HG02943 (cell line): ENCODE measurements around the gene MKRN1.
"Not testable (repeated sequence)": the region's sequence is repeated elsewhere in the genome, so short reads cannot be mapped to it uniquely, and the experiment has no call there.

ENCODE experiments used
- ATAC-seq: cut with Tn5 transposase; IDR thresholded peaks from one replicate; pipeline ENCODE4 v1.9.1; 2021; ENCODE audit warnings: mild to moderate bottlenecking, low read depth, moderate library complexity; ENCODE audit not compliant: unreplicated experiment

Gene MKRN1

DNA sequence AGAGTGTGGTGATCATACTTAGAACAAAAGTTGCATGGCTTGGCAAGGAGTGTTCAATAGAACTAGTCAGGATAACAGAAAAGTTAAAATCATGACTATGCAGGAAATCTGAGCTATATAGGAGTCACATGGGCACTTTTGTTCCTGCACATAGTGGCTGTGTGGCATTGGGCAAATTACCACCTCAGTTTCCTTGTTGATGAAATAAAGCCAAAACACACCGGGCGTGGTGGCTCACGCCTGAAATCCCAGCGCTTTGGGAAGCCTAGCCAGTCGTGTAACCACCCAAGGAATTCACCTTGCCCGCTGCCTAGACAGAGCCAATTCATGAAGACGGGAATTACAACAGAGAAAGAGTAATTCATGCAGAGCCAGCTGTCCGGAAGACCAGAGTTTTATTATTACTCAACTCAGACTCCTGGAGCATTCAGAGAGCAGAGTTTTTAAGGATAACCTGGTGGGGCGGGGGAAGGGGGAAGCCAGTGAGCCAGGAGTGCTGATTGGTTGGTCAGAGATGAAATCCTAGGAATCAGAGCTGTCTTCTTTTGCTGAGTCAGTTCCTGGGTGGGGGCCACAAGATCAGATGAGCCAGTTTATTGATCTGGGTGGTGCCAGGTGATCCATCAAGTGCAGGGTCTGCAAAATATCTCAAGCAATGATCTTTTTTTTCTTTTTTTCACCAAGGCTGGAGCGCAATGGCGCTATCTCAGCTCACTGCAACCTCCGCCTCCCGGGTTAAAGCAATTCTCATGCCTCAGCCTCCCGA is 6.4 kb upstream of the MKRN1 start:
- no peak for ATAC-seq

DNA sequence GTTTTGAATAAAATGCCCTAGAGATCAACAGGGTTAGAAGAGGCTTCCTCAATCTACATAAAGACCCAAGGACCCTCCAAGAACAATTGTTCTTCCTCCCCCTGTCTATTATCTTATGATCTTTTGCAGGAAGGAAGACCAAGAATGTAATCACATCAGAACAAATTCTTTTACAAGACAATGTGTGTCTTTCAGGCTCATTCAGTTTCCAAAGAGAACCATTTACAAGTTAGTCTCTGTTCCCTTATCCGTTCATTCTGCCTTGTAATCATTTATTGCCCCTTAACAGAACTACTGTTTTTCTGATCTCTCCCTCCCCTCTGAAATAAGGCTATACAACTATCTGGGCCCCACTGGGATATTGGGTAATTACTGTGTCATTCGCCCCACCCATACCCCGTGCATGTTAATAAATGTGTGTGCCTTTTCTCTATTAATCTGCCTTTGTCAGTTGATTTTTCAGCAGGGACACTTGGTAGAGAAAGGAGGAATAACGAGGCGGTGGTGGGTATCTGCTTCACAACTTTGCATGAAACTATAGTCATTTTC is 5.7 kb upstream of the MKRN1 start:
- no peak for ATAC-seq

DNA sequence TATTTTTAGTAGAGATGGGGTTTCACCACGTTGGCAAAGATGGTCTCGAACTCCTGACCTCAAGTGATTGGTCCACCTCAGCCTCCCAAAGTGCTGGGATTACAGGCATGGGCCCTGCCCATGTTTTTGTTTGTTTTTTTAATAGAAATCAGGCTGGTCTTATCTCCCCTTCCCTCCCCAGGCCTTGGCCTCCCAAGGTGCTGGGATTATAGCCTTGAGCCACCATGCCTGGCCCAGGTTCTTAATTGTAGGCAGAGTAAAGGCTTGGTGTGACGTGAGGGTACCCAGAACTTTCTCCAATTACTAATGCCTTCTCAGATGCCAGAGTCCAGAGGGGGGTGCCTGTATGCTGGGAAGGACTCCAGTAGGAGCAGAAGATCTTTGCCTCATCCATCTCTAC is 5.2 kb upstream of the MKRN1 start:
- ATAC-seq = no peak

DNA sequence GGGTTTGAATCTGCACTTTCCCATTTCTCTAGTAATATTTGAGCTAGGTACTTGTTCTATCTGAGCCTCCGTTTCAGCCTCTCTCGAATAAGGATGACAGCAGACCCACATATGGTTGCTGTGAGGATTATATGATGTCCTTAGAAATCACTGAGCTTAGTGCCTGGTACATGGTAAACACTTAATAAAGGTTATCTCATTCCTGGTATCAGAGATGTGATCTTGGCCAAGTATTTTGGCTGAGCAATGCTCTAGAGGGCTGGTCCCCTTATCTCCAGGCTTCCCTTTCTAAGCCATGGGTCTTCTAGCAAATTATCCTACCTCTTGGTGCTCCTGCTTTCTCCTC is 407 bp upstream of the MKRN1 start:
- ATAC-seq = peak; percentile 6

DNA sequence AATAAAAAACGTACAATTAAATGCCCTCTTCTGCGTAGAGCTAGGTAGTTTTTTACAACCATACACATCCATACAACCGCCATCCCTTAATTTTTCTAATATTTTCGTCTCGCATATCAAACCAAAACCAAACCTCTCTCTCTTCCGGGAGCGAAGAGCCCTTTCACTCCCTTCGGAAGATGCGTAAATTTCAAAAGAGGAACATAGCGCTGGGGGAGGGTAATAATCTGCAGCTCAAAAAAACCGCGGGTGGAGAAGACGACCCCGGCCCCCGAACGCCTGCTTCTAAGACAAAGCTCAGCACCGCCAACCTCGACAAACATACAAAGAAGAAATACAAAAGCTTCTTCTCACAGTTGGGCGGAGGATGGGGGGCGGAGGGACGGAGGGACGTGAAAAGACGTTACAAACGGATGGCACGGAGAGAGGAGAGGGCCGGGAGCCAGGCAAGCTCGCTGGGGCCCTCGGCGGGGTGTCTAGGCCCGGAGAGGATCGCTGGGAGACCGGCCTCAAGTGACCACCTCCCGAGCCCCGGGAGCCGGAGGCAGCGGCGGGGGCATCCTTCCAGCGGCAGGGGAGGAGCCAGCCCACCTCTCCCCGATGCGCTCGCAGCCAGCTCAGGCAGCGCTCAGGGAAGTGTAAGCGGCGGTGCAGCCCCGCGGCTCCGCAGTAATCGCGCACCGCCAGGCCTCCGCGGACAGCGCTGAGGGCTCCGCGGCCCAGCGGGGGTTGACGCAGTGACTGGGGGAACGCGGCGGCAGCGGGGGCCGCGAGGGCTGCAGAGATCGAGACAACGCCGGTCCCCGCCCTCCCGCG is 851 bp downstream of the MKRN1 start:
- ATAC-seq = peak; percentile 27

DNA sequence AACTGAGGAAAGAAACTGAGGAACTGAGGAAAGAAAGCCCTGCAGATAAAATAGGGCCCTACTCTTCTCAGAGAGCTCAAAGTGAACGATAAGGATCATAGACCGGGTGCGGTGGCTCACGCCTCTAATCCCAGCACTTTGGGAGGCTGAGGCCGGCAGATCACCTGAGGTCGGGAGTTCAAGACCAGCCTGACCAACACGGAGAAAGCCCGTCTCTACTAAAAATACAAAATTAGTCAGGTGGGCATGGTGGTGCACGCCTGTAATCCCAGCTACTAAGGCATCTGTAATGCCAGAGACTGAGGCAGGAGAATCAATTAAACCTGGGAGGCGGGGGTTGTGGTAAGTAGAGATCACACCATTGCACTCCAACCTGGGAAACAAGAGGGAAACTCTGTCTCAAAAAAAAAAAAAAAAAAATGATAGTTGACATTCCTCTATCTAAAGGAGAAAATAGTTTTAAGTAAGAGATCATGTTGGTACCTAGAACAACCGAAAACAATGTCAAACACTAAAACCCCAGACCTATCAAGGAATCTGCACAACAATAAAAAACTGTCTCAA is 2.5 kb downstream of the MKRN1 start:
- no peak for ATAC-seq

DNA sequence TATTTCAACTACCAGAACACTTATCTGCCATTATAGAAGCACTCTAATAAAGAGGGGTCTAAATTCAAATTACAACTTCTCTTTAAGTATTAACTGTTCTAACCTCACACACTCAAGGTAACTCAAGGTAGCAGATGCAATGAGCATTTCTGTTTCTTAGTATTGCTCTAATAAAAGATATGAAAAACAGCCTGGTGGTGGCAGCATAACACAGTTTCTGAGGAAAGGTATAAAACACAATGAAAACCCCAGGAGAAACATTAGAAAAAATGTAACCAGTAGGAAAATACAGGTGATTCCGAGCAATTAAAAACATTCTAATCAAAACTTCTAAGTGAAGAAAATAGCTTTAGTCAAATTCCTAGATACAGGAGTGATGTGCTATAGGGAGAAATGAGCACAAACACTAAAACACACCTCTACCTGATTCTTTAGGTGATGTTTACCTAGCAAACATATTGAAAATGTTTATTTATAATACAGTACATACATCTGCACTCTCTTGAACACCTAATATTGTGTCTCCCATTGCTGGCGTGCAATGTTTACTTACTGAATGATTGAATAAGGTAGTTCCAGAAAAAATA is 3.5 kb downstream of the MKRN1 start:
- ATAC-seq = no peak

DNA sequence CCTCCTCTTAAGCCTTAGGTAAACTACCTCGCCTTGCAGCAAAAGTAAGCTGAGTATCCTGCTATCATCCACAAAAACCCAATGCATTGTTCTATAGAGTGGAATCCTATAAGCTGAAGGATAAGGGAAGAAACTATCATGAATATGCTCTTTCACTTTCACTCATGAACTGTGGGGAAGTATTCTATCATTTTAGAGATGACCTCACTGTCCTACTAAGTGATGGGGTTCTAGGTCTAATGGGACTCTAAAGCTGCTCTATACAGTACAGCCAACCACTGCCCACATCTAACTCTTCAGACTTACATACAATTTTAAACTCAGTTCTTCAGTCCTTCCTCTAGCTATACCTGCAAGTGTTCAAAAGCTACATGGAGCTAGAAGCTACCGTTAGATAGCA is 16.2 kb downstream of the MKRN1 start:
- no peak for ATAC-seq

DNA sequence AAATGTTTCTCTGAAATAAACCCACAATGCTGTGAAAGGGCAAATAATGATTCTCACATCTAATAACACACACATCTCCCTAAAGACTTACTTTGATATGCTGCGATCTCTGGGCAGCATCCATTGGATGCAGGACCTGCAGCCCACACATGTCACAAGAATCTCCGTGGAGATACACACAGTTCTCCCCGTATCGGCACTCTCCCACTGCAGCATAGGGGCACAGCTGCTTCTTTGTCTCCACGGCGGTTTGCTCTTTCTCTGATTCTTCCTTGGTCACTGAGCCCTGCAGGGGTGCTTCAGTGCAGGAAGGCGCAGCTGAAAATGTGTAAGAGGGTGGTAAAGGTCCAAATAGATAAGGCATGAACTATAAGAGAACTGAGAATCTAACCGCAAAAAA is 20.4 kb downstream of the MKRN1 start:
- no peak for ATAC-seq

DNA sequence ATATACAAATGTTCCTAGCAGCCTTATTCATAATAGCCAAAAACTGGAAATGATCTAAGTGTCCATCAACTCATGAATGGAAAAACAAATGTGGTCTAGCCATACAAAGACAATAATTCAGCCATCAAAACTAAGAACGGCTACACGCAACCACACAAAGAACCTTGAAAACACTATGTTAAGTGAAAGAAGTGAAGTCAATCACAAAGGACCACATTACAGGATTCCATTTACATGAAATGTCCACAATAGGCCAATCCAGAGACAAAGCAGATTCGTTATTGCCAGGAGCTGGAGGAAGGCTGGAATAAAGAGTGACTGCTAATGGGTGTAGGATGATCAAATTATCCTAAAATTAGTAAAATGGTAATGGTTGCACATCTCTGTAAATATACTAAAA is 21.1 kb downstream of the MKRN1 start:
- ATAC-seq = no peak

DNA sequence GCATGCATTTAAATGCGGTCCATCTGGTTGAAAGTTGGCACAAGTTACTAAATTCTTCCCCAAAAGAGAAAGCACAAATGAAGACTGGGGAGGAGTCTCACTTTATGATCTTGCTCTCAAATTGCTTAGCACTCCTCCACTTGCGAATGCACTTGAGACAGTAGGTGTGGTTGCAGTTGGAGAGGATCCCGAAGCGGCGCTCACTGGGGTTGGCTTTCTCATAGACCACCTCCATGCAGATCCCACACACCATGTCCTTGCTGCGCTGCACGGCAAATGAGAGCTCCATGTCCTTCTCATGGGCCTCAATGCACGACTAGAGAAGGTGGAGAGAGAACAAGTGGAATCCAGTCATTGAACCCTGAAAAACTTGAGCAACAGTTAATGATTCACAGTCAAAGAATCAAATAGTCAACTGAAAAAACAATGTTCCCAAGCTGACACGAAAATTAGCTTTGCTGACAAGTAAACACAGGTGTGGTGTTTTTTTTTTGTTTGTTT is 22.7 kb downstream of the MKRN1 start:
- ATAC-seq = no peak

DNA sequence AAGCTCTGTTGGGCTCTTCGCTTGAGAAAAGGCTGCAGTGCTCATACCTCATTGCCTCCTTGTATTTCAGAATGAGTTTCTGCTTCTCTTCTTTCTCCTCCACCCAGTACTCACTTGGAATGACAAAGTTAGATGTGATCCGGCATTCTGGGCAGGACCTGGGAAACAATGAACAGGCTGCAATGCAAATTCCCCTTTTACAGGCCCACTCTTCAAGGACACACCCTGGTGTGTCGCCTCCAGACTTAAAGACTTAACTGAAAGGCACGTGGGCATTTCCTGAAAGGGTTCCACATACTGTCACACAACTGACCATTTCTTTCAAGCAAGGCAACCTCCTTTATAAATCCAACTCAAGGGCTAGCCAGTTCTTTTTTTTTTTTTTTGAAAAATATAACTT is 23.6 kb downstream of the MKRN1 start:
- ATAC-seq = no peak

DNA sequence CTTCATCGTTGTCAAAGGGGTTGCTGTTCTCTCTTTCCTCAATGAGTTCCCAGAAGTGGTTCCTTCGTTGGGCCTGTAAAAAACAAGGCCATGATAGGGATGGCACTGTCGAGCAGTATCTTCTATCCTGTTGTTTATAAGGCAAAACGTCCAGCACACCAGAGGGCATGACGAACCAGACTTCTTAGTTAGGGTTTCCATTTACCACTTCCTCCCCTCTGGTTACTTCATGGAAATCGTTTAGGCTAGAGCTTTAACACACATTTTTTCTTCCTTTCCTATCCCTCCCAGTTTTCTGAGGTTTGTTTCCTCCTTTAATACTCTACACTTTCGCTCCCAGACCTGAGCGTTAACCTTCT is 24.7 kb downstream of the MKRN1 start:
- no peak for ATAC-seq

DNA sequence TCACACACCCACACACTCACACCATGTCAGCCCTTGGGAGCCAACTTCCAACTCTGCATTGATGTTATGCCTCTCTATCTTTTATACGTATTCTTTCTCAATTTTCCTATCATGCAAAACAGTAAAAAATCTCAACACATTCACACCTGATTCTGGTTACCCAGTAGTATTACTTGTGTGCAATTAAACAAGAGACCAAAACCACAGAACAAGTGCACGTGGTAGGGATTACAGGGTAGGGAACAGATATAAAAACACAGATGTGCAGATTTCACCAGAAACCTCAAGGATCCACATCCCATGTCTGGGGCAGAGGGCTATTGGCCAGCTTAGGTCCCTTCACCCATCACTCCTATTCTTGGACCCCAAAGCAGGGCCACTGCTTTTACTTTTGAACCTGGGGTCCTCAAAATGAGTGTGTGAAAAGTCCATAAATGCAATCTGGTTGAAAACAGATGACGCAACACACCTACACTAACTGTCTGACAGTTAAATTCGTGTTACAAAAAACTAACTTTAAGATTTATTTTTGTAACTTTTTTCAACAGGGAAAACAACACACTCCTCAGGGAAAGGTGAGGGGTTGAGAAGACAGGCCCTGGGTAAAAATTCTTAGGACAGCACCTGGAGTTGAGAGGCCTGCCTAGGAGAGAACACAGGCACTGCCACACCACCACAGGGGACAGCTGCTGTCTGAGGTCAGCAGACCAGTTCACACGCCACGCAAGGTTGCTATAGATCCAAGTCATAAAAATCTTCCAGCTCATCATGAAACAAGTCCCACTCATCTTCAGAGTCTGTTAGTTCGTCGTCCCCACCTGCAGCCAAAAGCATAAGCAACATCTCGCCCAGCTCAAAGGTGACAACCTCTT is 25.3 kb downstream of the MKRN1 start:
- ATAC-seq = not testable (repeated sequence)

DNA sequence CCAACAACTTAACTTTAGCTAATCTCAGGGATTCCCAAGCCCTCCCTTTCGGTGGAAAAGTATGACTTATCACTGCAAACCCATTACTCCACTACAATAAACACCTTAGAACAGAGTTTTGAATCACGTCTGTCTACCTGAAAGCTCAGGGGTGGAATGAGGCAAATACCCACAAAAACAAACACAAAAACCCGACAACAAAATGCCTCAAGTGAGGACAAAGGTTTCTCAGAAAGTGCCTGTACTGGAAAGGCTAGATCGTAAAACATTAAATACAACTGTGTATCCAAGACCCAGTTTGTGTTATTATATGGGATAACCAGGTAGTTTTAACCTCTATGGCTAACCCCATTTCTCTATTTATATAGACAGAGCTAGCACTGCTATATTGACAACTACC is 26.0 kb downstream of the MKRN1 start:
- no peak for ATAC-seq

DNA sequence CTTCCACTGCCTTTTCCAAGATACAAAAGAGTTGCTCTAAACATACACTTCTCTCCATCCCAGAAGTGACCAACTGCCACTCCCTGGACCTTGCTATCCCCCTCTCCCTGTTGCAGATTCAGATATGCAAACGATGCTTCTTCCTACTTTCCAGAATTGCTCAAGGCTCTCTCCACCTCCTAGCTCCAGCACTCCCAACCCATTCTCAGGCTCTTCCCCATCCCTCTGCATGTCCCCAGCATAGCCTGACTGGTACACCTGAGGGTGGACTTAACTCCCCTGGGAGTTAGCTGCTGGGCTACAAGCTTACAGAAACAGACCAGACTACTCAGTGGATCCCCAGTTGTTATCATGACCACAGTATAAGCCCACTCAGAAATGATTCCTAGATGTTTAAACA is 27.6 kb downstream of the MKRN1 start:
- ATAC-seq = no peak

DNA sequence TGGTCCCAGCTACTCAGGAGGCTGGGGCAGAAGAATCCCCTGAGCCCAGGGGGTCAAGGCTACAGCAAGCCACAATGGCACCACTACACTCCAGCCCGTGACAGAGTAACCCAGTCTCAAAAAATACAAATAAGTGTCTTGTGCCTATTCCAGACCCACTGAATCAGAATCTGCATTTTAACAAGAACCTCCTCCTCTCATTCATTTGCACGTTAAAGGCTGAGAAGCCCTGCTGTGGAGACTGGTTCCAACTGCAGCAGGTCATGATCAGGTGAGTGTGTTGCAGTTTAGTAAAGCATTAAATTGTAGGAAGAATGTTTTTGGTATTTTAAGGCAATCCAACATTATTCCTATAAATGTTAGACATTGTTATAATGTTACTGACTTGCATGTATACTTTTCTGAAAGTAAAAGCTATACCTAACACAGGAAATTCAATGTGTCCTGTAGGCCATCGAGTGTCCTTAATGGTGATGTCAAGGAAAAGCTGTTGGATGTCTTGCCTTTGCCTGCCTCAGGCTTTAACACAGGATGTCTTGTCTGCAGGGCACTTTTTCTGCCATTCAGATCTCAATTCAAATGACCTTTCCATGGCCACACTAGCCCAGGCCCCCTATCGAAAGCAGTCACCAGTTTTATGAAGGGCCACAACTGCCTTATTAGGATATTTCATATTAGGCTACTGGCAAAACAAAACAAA is 30.4 kb downstream of the MKRN1 start:
- ATAC-seq = no peak

DNA sequence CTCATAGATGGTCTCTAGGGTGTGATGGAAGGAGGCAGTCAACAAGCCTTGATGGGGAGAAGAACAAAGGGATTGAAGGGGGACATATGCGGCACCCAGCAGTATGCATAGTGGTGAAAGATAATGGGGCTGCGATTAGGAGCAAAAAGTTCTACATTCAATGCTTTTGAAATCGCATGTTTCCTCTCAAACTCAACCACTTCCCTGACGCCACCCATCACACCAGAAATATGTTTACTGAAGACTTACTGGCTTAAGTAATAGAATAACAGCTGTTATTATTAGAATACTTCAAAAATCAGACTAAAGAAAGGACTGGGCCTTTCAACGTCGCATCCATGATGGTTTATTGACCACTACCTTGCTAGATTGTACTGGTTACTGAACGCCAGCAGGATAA is 31.5 kb downstream of the MKRN1 start:
- ATAC-seq = no peak

DNA sequence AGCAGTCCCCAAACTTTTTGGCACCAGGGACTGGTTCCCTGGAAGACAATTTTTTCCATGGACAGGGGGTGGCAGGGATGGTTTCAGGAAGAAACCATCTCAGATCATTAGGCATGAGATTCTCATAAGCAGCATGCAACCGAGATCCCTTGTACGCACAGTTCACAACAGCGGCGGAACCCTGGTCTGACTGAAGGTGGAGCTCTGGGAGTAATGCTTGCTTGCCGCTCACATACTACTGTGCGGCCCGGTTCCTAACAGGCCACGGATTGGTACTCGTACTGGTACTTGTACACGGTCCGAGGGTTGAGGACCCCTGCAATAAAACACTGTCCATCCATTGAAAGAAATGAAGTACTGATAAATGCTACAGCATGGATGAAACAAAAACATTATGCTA is 32.8 kb downstream of the MKRN1 start:
- no peak for ATAC-seq

DNA sequence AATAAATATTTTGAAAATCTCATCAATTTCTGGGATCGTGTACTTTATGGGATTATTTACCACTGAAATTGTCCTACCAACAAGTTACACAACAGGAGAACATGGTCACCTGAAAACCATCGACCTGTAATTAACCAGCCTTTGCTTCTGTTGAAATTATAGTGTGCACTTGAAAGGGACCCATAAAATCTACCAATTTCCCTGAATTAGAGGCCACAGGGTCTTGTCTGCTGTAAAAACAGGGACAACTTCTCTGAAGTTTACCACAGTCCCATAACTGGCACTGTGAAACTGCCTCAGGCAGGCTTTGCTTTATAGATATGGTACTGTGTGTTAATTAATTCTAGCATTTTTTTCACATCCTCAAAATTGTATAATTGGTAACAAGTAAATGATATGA is 37.8 kb downstream of the MKRN1 start:
- no peak for ATAC-seq
